Keratinocyte (primary cell): ENCODE measurements around the gene HNRNPL. TPM values are rescaled to one million over a fixed set of nuclear protein-coding genes. Genes with fewer than 3 reads are reported as not detected.

Experiments used
- DNase-seq: peaks from one replicate; pipeline ENCODE4 v3.0.0-alpha.2; 2011; ENCODE audit warnings: low read depth, missing footprints, low spot score
- FAIRE-seq: peaks from 2 replicates; lab custom pipeline; 2011; peaks lifted over from hg19 to GRCh38; lab: Jason Lieb, UNC
- H2AFZ ChIP-seq: 2 replicates; pipeline ENCODE4 v1.6.0; 2012; ENCODE audit warnings: low read length, control low read depth, inconsistent platforms; ENCODE audit not compliant: control insufficient read depth
- H3K27ac ChIP-seq: 2 replicates; pipeline ENCODE4 v1.5.1; 2011; ENCODE audit warnings: low read length; ENCODE audit not compliant: control insufficient read depth, insufficient read depth
- H3K27me3 ChIP-seq: 3 replicates; pipeline ENCODE4 v1.6.0; 2011; ENCODE audit warnings: low read length; ENCODE audit not compliant: control insufficient read depth, insufficient read depth; ENCODE audit errors: extremely low read depth
- H3K36me3 ChIP-seq, 2 experiments: 2 replicates in 1 of 2; 3 replicates in 1 of 2; pipeline ENCODE4 v1.5.1; 2011; ENCODE audit warnings: low read length in 2 of 2, mild to moderate bottlenecking in 1 of 2; ENCODE audit not compliant: control insufficient read depth in 2 of 2, insufficient read depth in 2 of 2; ENCODE audit errors: extremely low read depth in 1 of 2
- H3K4me1 ChIP-seq: 3 replicates; pipeline ENCODE4 v1.5.1; 2011; ENCODE audit warnings: low read length; ENCODE audit not compliant: control insufficient read depth, insufficient read depth; ENCODE audit errors: extremely low read depth
- H3K4me2 ChIP-seq: 3 replicates; pipeline ENCODE4 v1.6.0; 2011; ENCODE audit warnings: low read depth, low read length; ENCODE audit not compliant: control insufficient read depth, insufficient read depth; ENCODE audit errors: extremely low read depth
- H3K4me3 ChIP-seq, 3 experiments: fragments of 200-600 bp in 1 of 3; sonication (generic) in 1 of 3; 2 replicates in 2 of 3; 3 replicates in 1 of 3; pipeline ENCODE4 v1.5.1; 2011 to 2016; ENCODE audit warnings: low read length in 3 of 3, mild to moderate bottlenecking in 3 of 3, control low read depth in 2 of 3, inconsistent platforms in 1 of 3, low read depth in 1 of 3, mixed read lengths in 1 of 3, mixed run types in 1 of 3, moderate library complexity in 1 of 3; ENCODE audit not compliant: control insufficient read depth in 2 of 3, insufficient read depth in 2 of 3; ENCODE audit errors: extremely low read depth in 1 of 3
- H3K79me2 ChIP-seq: 2 replicates; pipeline ENCODE4 v1.6.0; 2012; ENCODE audit warnings: low read length; ENCODE audit not compliant: control insufficient read depth, insufficient read depth
- H3K9ac ChIP-seq: 3 replicates; pipeline ENCODE4 v1.6.0; 2011; ENCODE audit warnings: low read length; ENCODE audit not compliant: control insufficient read depth, insufficient read depth; ENCODE audit errors: extremely low read depth
- H3K9me1 ChIP-seq: 3 replicates; pipeline ENCODE4 v1.6.0; 2011; ENCODE audit warnings: low read length; ENCODE audit not compliant: control insufficient read depth, insufficient read depth; ENCODE audit errors: extremely low read depth
- H3K9me3 ChIP-seq: 2 replicates; pipeline ENCODE4 v1.5.1; 2012; ENCODE audit warnings: low read depth, low read length; ENCODE audit not compliant: control insufficient read depth
- H4K20me1 ChIP-seq: 3 replicates; pipeline ENCODE4 v1.6.0; 2011; ENCODE audit warnings: low read length; ENCODE audit not compliant: control insufficient read depth, insufficient read depth; ENCODE audit errors: extremely low read depth
- CTCF ChIP-seq, 3 experiments: IDR thresholded peaks in 1 of 3; conservative IDR thresholded peaks in 1 of 3; optimal IDR thresholded peaks in 1 of 3; 2 replicates in 2 of 3; 3 replicates in 1 of 3; pipeline versions ENCODE3 to v1.5.1; 2011; ENCODE audit warnings: low read length in 3 of 3, mild to moderate bottlenecking in 3 of 3, moderate library complexity in 2 of 3, control low read depth in 1 of 3, inconsistent platforms in 1 of 3; ENCODE audit not compliant: insufficient read depth in 2 of 3; ENCODE audit errors: extremely low read depth in 1 of 3
- EZH2 ChIP-seq: IDR thresholded peaks from one replicate; pipeline ENCODE4 v1.6.1; 2012; ENCODE audit warnings: inconsistent platforms, mild to moderate bottlenecking, low read length, moderate library complexity
- dilution Hi-C: fragments of 300-500 bp; cut with MboI; formaldehyde crosslinking; loops from one replicate; pipeline ENCODE4 v1.7.0; 2020; ENCODE audit warnings: low sequenced_read_pairs; ENCODE audit not compliant: extremely low pct_ligation_motif_present
- polyA plus RNA-seq, 5 experiments: library from polyadenylated mRNA; depleted of rRNA in 3 of 5; stranded (reverse) in 3 of 5; stranded (forward) in 1 of 5; unstranded in 1 of 5; fragments of >200 nt; gene quantifications; 1 replicate in 1 of 5; 2 replicates in 3 of 5; 3 replicates in 1 of 5; pipeline versions ENCODE4 v1.2.1 to v1.2.3, GENCODE V29; 2011 to 2012; ENCODE audit warnings: missing spikeins in 2 of 5, low read depth in 1 of 5, low replicate concordance in 1 of 5

HNRNPL gene
- polyA plus RNA-seq, 1 donor (not counting 4 experiments of a cell fraction or from before 2014, with no cell fraction given), result 308 TPM

- DNase-seq, result no peak
- Histone ChIP-seq H3K4me1 (no peaks in the 10 kb centered on the region), H3K36me3 (peaks cover 13% of the 10 kb centered on the region in 2 experiments), H3K9me3 (no peaks in the 10 kb centered on the region), H3K27ac (no peak overlapping the region), H2AFZ (no peak overlapping the region), H3K9ac (no peak overlapping the region), H3K4me3 (no peak overlapping the region), H3K79me2 (no peaks in the 10 kb centered on the region), H4K20me1 (no peaks in the 10 kb centered on the region), H3K27me3 (no peaks in the 10 kb centered on the region), H3K9me1 (no peaks in the 10 kb centered on the region), H3K4me2 (no peak overlapping the region)
- dilution Hi-C loops, result no loop called here
- TF ChIP-seq EZH2 (no peak), CTCF (optimal IDR thresholded peaks at IDR 0.05 in 1 of 3, IDR thresholded peaks at IDR 0.05 in 1 of 3, conservative IDR thresholded peaks at IDR 0.05 in 1 of 3; ENCODE audit: extremely low read depth in 1 of 3, insufficient read depth in 2 of 3, low read length in 3 of 3) (no peak)
- FAIRE-seq, result no peak
Measured at GRCh38 chr19:38890686-38891085, 40.9 kb upstream of the HNRNPL start.

- Histone ChIP-seq H3K36me3 (peaks cover 13% of the 10 kb centered on the region in 2 experiments), H4K20me1 (no peaks in the 10 kb centered on the region), H3K27ac (no peak overlapping the region), H3K9ac (no peak overlapping the region), H3K4me3 (no peak overlapping the region), H3K79me2 (no peaks in the 10 kb centered on the region), H3K9me3 (no peaks in the 10 kb centered on the region), H3K9me1 (no peaks in the 10 kb centered on the region), H2AFZ (no peak overlapping the region), H3K4me2 (no peak overlapping the region), H3K27me3 (no peaks in the 10 kb centered on the region), H3K4me1 (no peaks in the 10 kb centered on the region)
- dilution Hi-C loops, result no loop called here
- DNase-seq, result no peak
- TF ChIP-seq CTCF (optimal IDR thresholded peaks at IDR 0.05 in 1 of 3, IDR thresholded peaks at IDR 0.05 in 1 of 3, conservative IDR thresholded peaks at IDR 0.05 in 1 of 3; ENCODE audit: extremely low read depth in 1 of 3, insufficient read depth in 2 of 3, low read length in 3 of 3) (no peak), EZH2 (no peak)
- no peak for FAIRE-seq
Measured at GRCh38 chr19:38889803-38890202, 40.0 kb upstream of the HNRNPL start.
